Activated gamma-delta T cell treated with anti-CD3 and anti-CD28 coated beads, Interleukin-2, amount 50 U/mL, for 16 hours (primary cell): ENCODE data around the gene RNF112.
"Not testable (repeated sequence)": the region's sequence is repeated elsewhere in the genome, so short reads cannot be mapped to it uniquely, and the experiment has no call there.

Experiments used
- DNase-seq: peaks from one replicate; pipeline ENCODE4 v3.0.0-alpha.2; 2020; ENCODE audit warnings: low read depth

RNF112 gene

GRCh38 chr17:19412984-19413383, 2.0 kb downstream of the RNF112 start:
- no peak for DNase-seq

DNA sequence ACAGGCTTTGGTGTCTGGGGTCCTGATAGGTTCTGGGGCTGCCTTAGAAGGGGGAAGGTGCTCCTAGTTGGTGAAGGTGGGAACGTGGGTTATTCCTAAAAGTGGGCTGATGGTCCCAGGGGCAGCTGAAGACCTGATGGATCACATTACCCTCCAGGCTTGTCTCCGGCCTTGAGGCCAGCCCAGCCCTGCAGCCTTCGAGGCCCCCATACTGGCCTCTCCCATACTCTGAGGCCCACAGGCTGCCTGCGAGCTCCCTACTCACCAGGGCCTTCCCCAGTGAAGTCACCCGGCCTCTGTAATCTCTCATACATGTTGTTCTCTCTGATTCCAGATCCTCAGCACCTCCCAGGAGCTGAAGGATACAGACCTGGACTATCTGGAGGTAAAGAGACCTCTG, 2.7 kb downstream of the RNF112 start:
- no peak for DNase-seq

GRCh38 chr17:19414396-19415280, 3.6 kb downstream of the RNF112 start:
- DNase-seq: no peak

DNA sequence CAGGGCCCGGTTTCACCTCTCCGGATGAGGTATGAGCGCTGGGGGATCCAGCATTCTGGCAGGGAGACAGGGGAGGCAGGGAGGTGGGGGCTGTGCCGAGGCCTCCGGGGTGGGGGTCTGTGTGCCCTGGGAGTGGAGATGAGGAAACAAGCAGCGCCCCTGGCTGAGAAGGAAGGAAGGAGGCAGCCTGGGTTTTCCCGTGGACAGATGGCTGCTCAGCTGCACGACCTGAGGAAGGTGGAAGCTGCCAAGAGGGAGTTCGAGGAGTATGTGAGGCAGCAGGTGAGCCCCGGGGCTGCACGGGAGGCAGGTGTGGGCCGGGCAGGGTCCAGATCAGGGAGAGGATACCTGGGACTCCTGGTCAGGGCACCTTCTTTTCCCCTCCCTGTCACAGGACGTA, 4.3 kb downstream of the RNF112 start:
- no peak for DNase-seq

- DNase-seq: no peak
These were observed 5.1 kb downstream of the RNF112 start for GRCh38 chr17:19415806-19416775.

DNA sequence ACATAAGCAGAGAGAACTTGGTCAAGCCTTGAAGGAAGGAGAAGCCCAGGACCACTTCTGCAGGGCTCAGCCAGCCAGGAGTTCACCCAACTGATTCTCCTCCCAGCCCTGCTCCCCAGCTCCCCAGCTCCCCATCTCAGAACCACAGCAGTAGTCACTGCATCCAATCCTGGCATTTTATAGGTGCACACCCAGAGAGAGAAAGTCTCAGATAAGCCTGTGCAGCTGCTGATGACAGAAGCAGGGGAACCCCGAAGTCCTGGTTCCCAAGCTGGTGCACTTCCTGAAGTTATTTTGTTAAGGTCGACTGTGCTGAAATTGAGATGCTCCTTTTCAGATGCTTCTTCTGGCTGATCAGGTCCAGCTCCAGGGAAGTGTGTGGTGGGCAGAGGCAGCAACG, 6.6 kb downstream of the RNF112 start:
- DNase-seq: no peak

- DNase-seq: no peak
These were observed 7.4 kb downstream of the RNF112 start for GRCh38 chr17:19418251-19418992.

- no peak for DNase-seq
These were observed 10.2 kb downstream of the RNF112 start for GRCh38 chr17:19421219-19421618.

- DNase-seq: no peak
These were observed 10.9 kb downstream of the RNF112 start for GRCh38 chr17:19421926-19422325.

DNA sequence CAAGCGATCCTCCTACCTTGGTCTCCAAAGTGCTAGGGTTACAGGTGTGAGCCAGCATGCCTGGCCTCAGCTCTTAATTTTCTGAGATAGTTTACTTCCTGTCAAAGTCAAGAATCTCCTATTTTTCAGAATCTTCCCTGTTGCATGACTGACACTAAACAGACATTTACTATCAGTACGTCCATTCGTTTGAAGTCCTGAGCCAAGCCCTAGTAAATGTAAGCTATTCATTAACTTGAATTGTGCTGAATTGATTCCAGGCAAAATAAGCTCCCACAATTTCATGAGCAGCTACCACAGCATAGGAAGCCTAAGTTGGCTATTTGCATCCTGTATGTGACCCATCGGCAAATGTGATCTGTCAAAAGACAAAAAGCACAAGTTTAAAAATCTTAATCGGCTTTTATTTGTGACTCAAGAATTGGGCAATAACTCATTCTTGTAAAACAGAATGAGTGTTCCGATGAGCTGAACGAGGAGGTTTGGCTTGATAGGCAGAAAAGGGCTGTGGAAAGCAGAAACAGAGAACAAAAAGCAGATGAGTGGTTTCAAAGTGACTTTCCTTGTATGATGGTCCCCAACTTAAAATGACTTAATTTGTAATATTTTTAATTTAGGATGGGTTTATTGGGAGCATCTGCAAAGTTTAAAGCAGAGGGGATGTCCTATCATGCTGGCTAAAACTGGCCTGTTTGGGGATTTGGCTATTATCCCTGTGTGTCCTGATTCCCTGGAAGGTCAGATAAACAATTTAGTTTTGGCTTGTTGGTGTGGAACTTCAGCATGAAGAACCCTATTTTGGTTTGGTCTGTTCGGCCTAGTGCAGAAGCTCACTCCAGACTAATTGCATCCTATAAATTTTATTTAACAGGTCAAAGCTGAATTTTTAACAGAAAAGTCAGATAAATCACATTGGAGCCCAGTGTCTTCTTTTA, 14.2 kb downstream of the RNF112 start:
- DNase-seq: no peak

- no peak for DNase-seq
These were observed 15.6 kb downstream of the RNF112 start for GRCh38 chr17:19426631-19427030.

DNA sequence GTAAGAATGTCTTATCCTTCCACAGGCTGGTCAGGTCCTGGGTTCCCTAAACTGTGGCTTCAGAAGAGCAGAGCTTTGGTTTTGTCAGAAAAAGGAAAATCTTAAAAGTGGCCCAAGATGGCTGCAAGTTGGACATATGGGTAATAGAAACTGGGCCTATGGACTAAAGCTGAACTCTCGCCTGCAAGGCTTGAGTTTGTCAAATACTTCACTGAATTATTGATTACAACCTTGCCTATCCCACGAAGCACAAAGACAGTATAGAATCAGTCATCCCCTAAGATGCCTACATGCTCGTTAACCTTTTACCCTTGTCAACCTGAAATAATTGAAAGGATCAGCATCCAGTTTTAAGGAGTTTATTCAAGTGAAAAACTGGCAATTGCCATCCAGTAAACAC, 20.7 kb downstream of the RNF112 start:
- DNase-seq: no peak

- no peak for DNase-seq
These were observed 22.2 kb downstream of the RNF112 start for GRCh38 chr17:19433255-19433654.

- DNase-seq: no peak
These were observed 22.8 kb downstream of the RNF112 start for GRCh38 chr17:19433727-19434340.

DNA sequence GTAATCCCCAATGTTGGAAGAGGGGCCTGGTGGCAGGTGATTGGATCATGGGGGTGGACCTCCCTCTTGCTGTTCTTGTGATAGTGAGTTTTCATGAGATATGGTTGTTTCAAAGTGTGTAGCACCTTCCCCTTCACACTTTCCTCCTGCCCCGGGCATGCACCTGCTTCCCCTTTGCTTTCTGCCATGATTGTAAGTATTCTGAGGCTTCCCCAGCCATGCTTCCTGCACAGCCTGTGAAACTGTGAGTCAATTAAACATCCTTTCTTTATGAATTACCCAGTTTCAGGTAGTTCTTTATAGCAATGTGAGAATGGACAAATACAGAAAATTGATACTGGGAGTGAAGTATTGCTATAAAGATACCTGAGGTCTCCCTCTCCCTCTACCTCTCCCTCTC, 29.4 kb downstream of the RNF112 start:
- no peak for DNase-seq

DNA sequence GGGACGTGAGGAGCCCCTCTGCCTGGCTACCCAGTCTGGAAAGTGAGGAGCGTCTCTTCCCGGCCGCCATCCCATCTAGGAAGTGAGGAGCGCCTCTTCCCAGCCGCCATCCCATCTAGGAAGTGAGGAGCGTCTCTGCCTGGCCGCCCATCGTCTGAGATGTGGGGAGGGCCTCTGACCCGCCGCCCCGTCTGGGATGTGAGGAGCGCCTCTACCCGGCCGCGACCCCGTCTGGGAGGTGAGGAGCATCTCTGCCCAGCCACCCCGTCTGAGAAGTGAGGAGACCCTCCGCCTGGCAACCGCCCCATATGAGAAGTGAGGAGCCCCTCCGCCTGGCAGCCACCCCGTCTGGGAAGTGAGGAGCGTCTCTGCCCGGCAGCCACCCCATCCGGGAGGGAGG, 30.3 kb downstream of the RNF112 start:
- DNase-seq: not testable (repeated sequence)

DNA sequence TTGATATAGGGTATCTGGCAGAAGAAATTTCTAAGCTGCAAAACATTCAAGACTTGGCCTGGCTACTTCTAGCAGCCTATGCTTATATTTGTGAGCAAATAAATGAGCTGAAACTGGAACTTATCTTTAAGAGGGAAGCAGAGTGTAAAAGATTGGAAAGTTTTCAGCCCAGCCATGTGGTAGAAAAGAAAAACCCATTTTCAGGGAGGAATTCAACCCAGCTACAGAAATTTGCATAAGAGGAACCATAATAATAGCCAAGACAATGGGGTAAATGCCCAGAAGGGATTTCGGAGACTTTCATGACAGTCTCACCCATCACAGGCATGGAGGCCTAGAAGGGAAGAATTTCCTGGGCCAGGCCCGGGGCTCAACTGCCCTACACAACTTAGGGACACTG, 31.7 kb downstream of the RNF112 start:
- no peak for DNase-seq

GRCh38 chr17:19443148-19443547, 32.1 kb downstream of the RNF112 start:
- no peak for DNase-seq

DNA sequence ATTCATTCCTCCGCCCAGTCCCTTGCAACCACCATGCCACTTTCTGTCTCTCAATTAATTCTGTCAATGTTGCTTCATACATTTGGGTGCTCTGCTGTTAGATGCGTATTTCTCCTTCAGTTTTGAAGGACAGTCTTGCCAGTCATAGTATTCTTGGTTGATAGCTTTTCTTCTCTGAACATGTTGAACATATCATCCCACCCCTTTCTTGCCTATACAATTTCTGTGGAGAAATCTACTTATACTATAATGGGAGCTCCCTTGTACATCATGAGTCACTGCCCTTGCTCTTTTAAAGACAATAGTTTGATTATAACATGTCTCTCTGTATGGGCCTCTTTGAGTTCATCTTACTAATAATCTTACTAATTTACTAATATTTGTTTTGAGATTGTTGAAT, 34.1 kb downstream of the RNF112 start:
- no peak for DNase-seq

- DNase-seq: not testable (repeated sequence)
These were observed 35.5 kb downstream of the RNF112 start for GRCh38 chr17:19446577-19446976.
